Neural progenitor cell (in vitro differentiated cells): ENCODE results near the gene LRRC72. TPM values are rescaled to one million over a fixed set of nuclear protein-coding genes. Genes with fewer than 3 reads are reported as not detected.

Experiments used
- DNase-seq: peaks from one replicate; pipeline ENCODE4 v3.0.0-alpha.2; 2016; ENCODE audit warnings: low spot score
- H2AFZ ChIP-seq: fragments of 200-600 bp; sonication (generic); replicated peaks from 2 replicates; pipeline ENCODE4 v1.6.1; 2016; ENCODE audit warnings: antibody characterized with exemption
- H3F3A ChIP-seq: fragments of 200-600 bp; sonication (generic); 2 replicates; pipeline ENCODE4 v1.6.1; 2016; ENCODE audit warnings: antibody characterized with exemption, low read depth
- H3K27ac ChIP-seq: fragments of 200-600 bp; sonication (generic); 2 replicates; pipeline ENCODE4 v1.5.1; 2016; ENCODE audit warnings: mild to moderate bottlenecking
- H3K27me3 ChIP-seq: fragments of 200-600 bp; sonication (generic); 2 replicates; pipeline ENCODE4 v1.6.1; 2016; ENCODE audit warnings: mild to moderate bottlenecking, moderate library complexity
- H3K36me3 ChIP-seq: fragments of 200-600 bp; sonication (generic); 2 replicates; pipeline ENCODE4 v1.5.1; 2016
- H3K4me1 ChIP-seq: fragments of 200-600 bp; sonication (generic); 2 replicates; pipeline ENCODE4 v1.6.1; 2016; ENCODE audit warnings: mixed run types
- H3K4me2 ChIP-seq: fragments of 200-600 bp; sonication (generic); 2 replicates; pipeline ENCODE4 v1.6.1; 2016
- H3K4me3 ChIP-seq: fragments of 200-600 bp; sonication (generic); 2 replicates; pipeline ENCODE4 v1.5.1; 2016
- H3K79me2 ChIP-seq: fragments of 200-600 bp; sonication (generic); 2 replicates; pipeline ENCODE4 v1.6.1; 2016; ENCODE audit warnings: low read depth
- H3K9ac ChIP-seq: fragments of 200-600 bp; sonication (generic); 2 replicates; pipeline ENCODE4 v1.6.1; 2016
- H3K9me3 ChIP-seq: fragments of 200-600 bp; sonication (generic); 2 replicates; pipeline ENCODE4 v1.5.1; 2016; ENCODE audit warnings: low read depth
- H4K20me1 ChIP-seq: fragments of 200-600 bp; sonication (generic); 2 replicates; pipeline ENCODE4 v1.6.1; 2016; ENCODE audit warnings: low read depth
- H3K27ac Mint-ChIP-seq: 3 replicates; pipeline ENCODE4 v1.8.0; 2021; ENCODE audit warnings: mixed read lengths
- H3K27me3 Mint-ChIP-seq: 2 replicates; pipeline ENCODE4 v1.8.0; 2022; ENCODE audit warnings: low read depth, mild to moderate bottlenecking, inconsistent platforms, moderate library complexity, mixed read lengths; ENCODE audit not compliant: insufficient read depth
- H3K36me3 Mint-ChIP-seq: 3 replicates; pipeline ENCODE4 v1.8.0; 2021; ENCODE audit warnings: mixed read lengths
- H3K4me1 Mint-ChIP-seq: 3 replicates; pipeline ENCODE4 v1.8.0; 2021; ENCODE audit warnings: mixed read lengths
- H3K4me3 Mint-ChIP-seq: 3 replicates; pipeline ENCODE4 v1.8.0; 2021; ENCODE audit warnings: mild to moderate bottlenecking, moderate library complexity, mixed read lengths
- H3K9me3 Mint-ChIP-seq: 3 replicates; pipeline ENCODE4 v1.8.0; 2020; ENCODE audit warnings: mixed read lengths
- EZH2 ChIP-seq: fragments of 200-600 bp; sonication (generic); IDR thresholded peaks from 2 replicates; pipeline ENCODE4 v1.6.1; 2017; ENCODE audit warnings: antibody characterized with exemption, mild to moderate bottlenecking, moderate library complexity
- EZH2phosphoT487 ChIP-seq: fragments of 200-600 bp; sonication (generic); IDR thresholded peaks from 2 replicates; pipeline ENCODE4 v1.6.1; 2017; ENCODE audit warnings: antibody characterized with exemption
- total RNA-seq: library from RNA; depleted of rRNA; stranded (reverse); fragments of >200 nt; gene quantifications from 2 replicates; pipeline ENCODE4 v1.2.3, GENCODE V29; 2015; ENCODE audit warnings: low replicate concordance
- TF ChIP-seq, protein P1 (sequence below): fragments of 200-600 bp; sonication (generic); IDR thresholded peaks from 2 replicates; pipeline ENCODE4 v1.5.1; 2017; ENCODE audit warnings: antibody characterized with exemption, mild to moderate bottlenecking

LRRC72 gene
- not detected in 2 replicates for total RNA-seq

DNA sequence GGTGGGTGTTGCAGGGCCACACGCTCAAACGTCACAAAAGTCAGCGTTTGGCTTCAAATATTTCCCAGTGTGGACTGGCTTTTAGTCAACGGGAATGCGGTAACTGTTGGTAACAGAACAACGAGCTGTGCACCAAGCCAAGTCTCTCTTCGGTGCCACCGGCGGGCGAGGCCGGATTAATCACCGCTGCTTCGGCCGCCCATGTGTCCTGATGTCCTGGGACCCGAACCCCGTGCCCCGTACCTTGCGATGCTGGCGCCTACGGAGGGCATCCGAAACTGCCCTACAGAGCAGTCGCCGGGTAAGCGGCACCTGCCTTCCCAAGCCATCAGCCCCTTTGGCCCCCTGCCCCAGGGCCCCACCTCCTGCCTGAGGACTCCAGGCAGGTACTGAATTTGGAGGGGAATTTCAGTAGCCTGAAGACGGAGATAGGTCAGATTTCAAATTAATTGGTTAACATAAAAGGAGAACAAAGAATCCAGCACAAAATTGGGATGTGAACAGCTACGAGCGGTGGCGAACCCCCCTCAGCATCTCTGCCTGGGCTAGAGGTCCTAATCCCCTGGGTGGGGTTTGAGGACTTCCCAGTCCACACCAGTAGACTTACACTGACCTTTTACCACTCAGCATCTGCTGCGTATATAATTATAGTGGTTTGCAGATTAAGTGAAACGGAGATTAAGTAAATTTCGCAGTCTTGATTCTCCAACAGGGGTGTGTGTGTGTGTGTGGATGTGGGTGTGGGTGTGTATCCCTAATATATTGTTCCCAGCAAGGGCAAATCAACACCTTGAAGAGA, at the start of gene LRRC72:
Gene LRRC72 (plus strand): TSS at position 84 of the 799 bp plus-strand sequence. CDS start 128 bp downstream, at position 212.
- no peak for DNase-seq
- no peak within 1 kb of the TSS for H2AFZ ChIP-seq
- H3K4me1 ChIP-seq = no peaks in the 10 kb centered on the region
- Mint-ChIP-seq H3K27me3 (no peaks in the 10 kb centered on the region), H3K27ac (no peak within 1 kb of the TSS), H3K36me3 (no peaks in the 10 kb centered on the region), H3K4me1 (peaks cover 17% of the 10 kb centered on the region), H3K9me3 (peaks cover 4% of the 10 kb centered on the region), H3K4me3 (no peak within 1 kb of the TSS)
- no peaks in the 10 kb centered on the region for H3K36me3 ChIP-seq
- no peaks in the 10 kb centered on the region for H3K9me3 ChIP-seq
- no peak within 1 kb of the TSS for H3K27ac ChIP-seq
- H3K79me2 ChIP-seq = no peaks in the 10 kb centered on the region
- H3K4me3 ChIP-seq = no peak within 1 kb of the TSS
- no peak within 1 kb of the TSS for H3K4me2 ChIP-seq
- no peaks in the 10 kb centered on the region for H3F3A ChIP-seq
- no peaks in the 10 kb centered on the region for H3K27me3 ChIP-seq
- no peak for TF ChIP-seq EZH2phosphoT487
- no peak for TF ChIP-seq EZH2
- TF ChIP-seq, protein P1, sequence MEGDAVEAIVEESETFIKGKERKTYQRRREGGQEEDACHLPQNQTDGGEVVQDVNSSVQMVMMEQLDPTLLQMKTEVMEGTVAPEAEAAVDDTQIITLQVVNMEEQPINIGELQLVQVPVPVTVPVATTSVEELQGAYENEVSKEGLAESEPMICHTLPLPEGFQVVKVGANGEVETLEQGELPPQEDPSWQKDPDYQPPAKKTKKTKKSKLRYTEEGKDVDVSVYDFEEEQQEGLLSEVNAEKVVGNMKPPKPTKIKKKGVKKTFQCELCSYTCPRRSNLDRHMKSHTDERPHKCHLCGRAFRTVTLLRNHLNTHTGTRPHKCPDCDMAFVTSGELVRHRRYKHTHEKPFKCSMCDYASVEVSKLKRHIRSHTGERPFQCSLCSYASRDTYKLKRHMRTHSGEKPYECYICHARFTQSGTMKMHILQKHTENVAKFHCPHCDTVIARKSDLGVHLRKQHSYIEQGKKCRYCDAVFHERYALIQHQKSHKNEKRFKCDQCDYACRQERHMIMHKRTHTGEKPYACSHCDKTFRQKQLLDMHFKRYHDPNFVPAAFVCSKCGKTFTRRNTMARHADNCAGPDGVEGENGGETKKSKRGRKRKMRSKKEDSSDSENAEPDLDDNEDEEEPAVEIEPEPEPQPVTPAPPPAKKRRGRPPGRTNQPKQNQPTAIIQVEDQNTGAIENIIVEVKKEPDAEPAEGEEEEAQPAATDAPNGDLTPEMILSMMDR = no peak
- no peak within 1 kb of the TSS for H3K9ac ChIP-seq
- no peaks in the 10 kb centered on the region for H4K20me1 ChIP-seq

DNA sequence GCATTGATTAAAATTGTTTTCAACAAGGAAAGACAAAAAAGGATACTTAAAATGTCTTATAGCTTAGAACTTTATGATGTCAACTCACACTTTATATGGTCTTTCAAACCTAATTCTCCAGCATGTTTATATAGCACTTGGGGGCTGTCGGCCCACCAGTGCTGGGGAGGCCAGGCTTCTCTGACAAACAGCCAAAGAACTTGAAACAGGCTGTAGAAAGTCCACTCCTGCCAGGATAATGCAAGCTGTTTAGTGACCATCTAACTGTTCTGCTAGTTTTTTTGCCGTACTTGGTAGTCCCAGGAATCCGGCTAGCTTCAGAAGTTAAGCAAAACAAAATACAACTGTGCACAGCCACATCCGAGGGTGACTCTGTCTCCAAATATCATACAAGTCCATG, 47.5 kb upstream of the LRRC72 start:
- Histone ChIP-seq H3K4me1 (no peaks in the 10 kb centered on the region), H3K9ac (no peak overlapping the region), H3K27me3 (no peaks in the 10 kb centered on the region), H3K27ac (no peak overlapping the region), H4K20me1 (no peaks in the 10 kb centered on the region), H3K36me3 (no peaks in the 10 kb centered on the region), H3F3A (no peaks in the 10 kb centered on the region), H3K9me3 (no peaks in the 10 kb centered on the region), H3K79me2 (no peaks in the 10 kb centered on the region), H3K4me3 (no peak overlapping the region), H2AFZ (no peak overlapping the region), H3K4me2 (no peak overlapping the region)
- no peak for DNase-seq
- no peaks in the 10 kb centered on the region for H3K36me3 Mint-ChIP-seq
- peaks cover 2% of the 10 kb centered on the region for H3K9me3 Mint-ChIP-seq
- no peaks in the 10 kb centered on the region for H3K4me1 Mint-ChIP-seq
- no peaks in the 10 kb centered on the region for H3K27me3 Mint-ChIP-seq
- TF ChIP-seq, protein P1 = no peak
- TF ChIP-seq EZH2phosphoT487 (no peak), EZH2 (no peak)
- H3K4me3 Mint-ChIP-seq = no peak overlapping the region
- no peak overlapping the region for H3K27ac Mint-ChIP-seq

DNA sequence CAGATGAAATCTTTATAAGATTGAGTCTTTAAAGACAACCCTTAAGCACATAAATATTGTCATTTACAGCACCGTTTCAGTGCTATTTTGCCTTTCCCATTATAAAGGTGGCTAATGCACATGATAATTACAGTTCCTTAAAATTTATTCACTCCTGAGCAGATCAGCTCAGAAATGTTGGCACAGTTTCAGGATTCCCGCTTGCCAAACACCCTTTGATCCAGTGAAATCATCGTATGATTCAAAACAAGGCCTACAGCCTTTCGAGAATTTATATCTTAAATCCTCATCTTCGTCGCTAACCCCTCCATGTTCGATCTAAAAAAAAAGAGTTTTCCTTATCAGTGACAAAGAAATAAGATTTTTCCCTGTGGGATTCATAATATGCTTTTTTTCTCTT, 47.0 kb upstream of the LRRC72 start:
- no peaks in the 10 kb centered on the region for H3F3A ChIP-seq
- H3K27me3 ChIP-seq = no peaks in the 10 kb centered on the region
- H3K4me3 Mint-ChIP-seq = no peak overlapping the region
- peaks cover 4% of the 10 kb centered on the region for H3K4me1 ChIP-seq
- no peak overlapping the region for H2AFZ ChIP-seq
- no peak overlapping the region for H3K27ac ChIP-seq
- H3K4me3 ChIP-seq = no peak overlapping the region
- TF ChIP-seq EZH2 = no peak
- TF ChIP-seq, protein P1 = no peak
- no peak overlapping the region for H3K9ac ChIP-seq
- no peak for DNase-seq
- H3K4me1 Mint-ChIP-seq = peaks cover 4% of the 10 kb centered on the region
- H3K36me3 ChIP-seq = no peaks in the 10 kb centered on the region
- H3K36me3 Mint-ChIP-seq = no peaks in the 10 kb centered on the region
- no peak overlapping the region for H3K4me2 ChIP-seq
- H3K27me3 Mint-ChIP-seq = no peaks in the 10 kb centered on the region
- no peaks in the 10 kb centered on the region for H3K79me2 ChIP-seq
- no peaks in the 10 kb centered on the region for H3K9me3 ChIP-seq
- no peak overlapping the region for H3K27ac Mint-ChIP-seq
- H3K9me3 Mint-ChIP-seq = peaks cover 2% of the 10 kb centered on the region
- H4K20me1 ChIP-seq = no peaks in the 10 kb centered on the region
